Neural cell (in vitro differentiated cells): Measurements from ENCODE around the gene MOCS1.

Experiments used
- EZH2 ChIP-seq: fragments of 200-600, 300-800 bp; shearing (Covaris generic), sonication (generic); IDR thresholded peaks from 2 replicates; pipeline ENCODE4 v1.6.1; 2014; ENCODE audit warnings: antibody characterized with exemption, low read length, borderline replicate concordance, mild to moderate bottlenecking; ENCODE audit not compliant: insufficient read depth, poor library complexity, severe bottlenecking
- POLR2AphosphoS5 ChIP-seq: IDR thresholded peaks from 2 replicates; pipeline ENCODE4 v1.6.1; 2012
- TAF1 ChIP-seq: IDR thresholded peaks from 2 replicates; pipeline ENCODE4 v1.6.1; 2012; ENCODE audit warnings: low read depth
- TF ChIP-seq, protein P1 (sequence below): IDR thresholded peaks from 2 replicates; pipeline ENCODE4 v1.6.1; 2012; ENCODE audit warnings: borderline replicate concordance

DNA sequence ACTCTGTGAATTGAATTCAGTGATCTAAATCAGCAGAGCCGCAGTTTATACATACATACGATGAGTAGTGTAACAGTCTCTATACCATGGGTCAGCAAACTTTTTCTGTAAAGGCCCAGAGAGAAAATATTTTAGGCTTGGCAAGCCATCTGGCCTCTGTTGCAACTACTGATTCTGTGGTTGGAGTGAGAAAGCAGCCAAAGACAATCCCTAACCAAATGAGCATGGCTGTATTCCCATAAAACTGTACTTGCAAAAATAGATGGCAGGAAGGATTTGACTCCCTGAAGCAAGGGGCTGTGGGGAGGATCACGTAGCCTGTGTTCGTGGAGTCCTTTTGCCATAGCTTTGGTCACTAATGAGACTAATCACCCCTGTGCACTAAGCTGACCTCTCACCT, 17.9 kb upstream of the MOCS1 start:
- TF ChIP-seq EZH2 (no peak), POLR2AphosphoS5 (no peak), TAF1 (no peak)
- TF ChIP-seq, protein P1, sequence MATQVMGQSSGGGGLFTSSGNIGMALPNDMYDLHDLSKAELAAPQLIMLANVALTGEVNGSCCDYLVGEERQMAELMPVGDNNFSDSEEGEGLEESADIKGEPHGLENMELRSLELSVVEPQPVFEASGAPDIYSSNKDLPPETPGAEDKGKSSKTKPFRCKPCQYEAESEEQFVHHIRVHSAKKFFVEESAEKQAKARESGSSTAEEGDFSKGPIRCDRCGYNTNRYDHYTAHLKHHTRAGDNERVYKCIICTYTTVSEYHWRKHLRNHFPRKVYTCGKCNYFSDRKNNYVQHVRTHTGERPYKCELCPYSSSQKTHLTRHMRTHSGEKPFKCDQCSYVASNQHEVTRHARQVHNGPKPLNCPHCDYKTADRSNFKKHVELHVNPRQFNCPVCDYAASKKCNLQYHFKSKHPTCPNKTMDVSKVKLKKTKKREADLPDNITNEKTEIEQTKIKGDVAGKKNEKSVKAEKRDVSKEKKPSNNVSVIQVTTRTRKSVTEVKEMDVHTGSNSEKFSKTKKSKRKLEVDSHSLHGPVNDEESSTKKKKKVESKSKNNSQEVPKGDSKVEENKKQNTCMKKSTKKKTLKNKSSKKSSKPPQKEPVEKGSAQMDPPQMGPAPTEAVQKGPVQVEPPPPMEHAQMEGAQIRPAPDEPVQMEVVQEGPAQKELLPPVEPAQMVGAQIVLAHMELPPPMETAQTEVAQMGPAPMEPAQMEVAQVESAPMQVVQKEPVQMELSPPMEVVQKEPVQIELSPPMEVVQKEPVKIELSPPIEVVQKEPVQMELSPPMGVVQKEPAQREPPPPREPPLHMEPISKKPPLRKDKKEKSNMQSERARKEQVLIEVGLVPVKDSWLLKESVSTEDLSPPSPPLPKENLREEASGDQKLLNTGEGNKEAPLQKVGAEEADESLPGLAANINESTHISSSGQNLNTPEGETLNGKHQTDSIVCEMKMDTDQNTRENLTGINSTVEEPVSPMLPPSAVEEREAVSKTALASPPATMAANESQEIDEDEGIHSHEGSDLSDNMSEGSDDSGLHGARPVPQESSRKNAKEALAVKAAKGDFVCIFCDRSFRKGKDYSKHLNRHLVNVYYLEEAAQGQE = no peak
